PC-3 (cell line): Measurements from ENCODE around the gene ARHGEF16. TPM values are rescaled to one million over a fixed set of nuclear protein-coding genes. Genes with fewer than 3 reads are reported as not detected.

Experiments used
- ATAC-seq: fragments of 200-7000 bp; cut with Tn5 transposase; 2 replicates; pipeline ENCODE4 v1.9.1; 2020; ENCODE audit warnings: mild to moderate bottlenecking, moderate library complexity
- BruUV-seq: library from RNA; stranded (reverse); fragments of 400-500 nt; replicated peaks from 2 replicates; lab custom pipeline; 2021; lab: Mats Ljungman, UMichigan
- CTCF ChIA-PET: fragments of 300-600 bp; sonication (Branson Sonifier 250); formaldehyde crosslinking; loops from one replicate; lab custom pipeline; 2022; ENCODE audit warnings: antibody characterized with exemption; lab: Charles Lee
- POLR2A ChIA-PET: fragments of 300-600 bp; sonication (Branson Sonifier 250); formaldehyde crosslinking; loops from one replicate; lab custom pipeline; 2022; ENCODE audit warnings: antibody characterized with exemption; ENCODE audit not compliant: unreplicated experiment; lab: Charles Lee
- DNase-seq: peaks from one replicate; pipeline ENCODE4 v3.0.0-alpha.2; 2015
- H2AFZ ChIP-seq: fragments of 300-600 bp; sonication (generic); 2 replicates; pipeline ENCODE4 v1.6.0; 2016; ENCODE audit warnings: antibody characterized with exemption, low read length
- H3F3A ChIP-seq: fragments of 300-600 bp; sonication (generic); one replicate; pipeline ENCODE4 v1.6.0; 2017; ENCODE audit warnings: antibody characterized with exemption, low read length, control low read depth, mild to moderate bottlenecking; ENCODE audit not compliant: unreplicated experiment
- H3K27ac ChIP-seq: fragments of 300-600 bp; sonication (generic); 2 replicates; pipeline ENCODE4 v1.5.1; 2016; ENCODE audit warnings: mild to moderate bottlenecking, low read length
- H3K27me3 ChIP-seq: fragments of 300-600 bp; sonication (generic); 2 replicates; pipeline ENCODE4 v1.6.1; 2016; ENCODE audit warnings: low read length, mixed read lengths
- H3K36me3 ChIP-seq: fragments of 300-600 bp; sonication (generic); 2 replicates; pipeline ENCODE4 v1.6.1; 2016; ENCODE audit warnings: low read depth, mixed run types, low read length, mixed read lengths
- H3K4me1 ChIP-seq: fragments of 300-600 bp; sonication (generic); 2 replicates; pipeline ENCODE4 v1.5.1; 2016; ENCODE audit warnings: low read length; ENCODE audit not compliant: insufficient read depth
- H3K4me2 ChIP-seq: fragments of 300-600 bp; sonication (generic); 2 replicates; pipeline ENCODE4 v1.6.0; 2016; ENCODE audit warnings: low read length
- H3K4me3 ChIP-seq: fragments of 300-600 bp; sonication (generic); 2 replicates; pipeline ENCODE4 v1.5.1; 2016; ENCODE audit warnings: mild to moderate bottlenecking, low read length, mixed read lengths
- H3K79me2 ChIP-seq: fragments of 300-600 bp; sonication (generic); 2 replicates; pipeline ENCODE4 v1.6.1; 2017; ENCODE audit warnings: low read length, mixed read lengths
- H3K9ac ChIP-seq: fragments of 300-600 bp; sonication (generic); 2 replicates; pipeline ENCODE4 v1.6.0; 2016; ENCODE audit warnings: mild to moderate bottlenecking, low read length
- H3K9me2 ChIP-seq: fragments of 300-600 bp; sonication (generic); replicated peaks from 2 replicates; pipeline ENCODE4 v1.6.1; 2016; ENCODE audit warnings: mixed run types, low read length, mixed read lengths
- H3K9me3 ChIP-seq: fragments of 300-600 bp; sonication (generic); 2 replicates; pipeline ENCODE4 v1.6.1; 2016; ENCODE audit warnings: low read length, mixed read lengths
- H4K20me1 ChIP-seq: fragments of 300-600 bp; sonication (generic); 2 replicates; pipeline ENCODE4 v1.6.1; 2016; ENCODE audit warnings: low read length, mixed read lengths
- CTCF ChIP-seq: fragments of 300-600 bp; sonication (generic); conservative IDR thresholded peaks from 2 replicates; pipeline ENCODE4 v1.5.1; 2017; ENCODE audit warnings: antibody characterized with exemption, low read depth, mild to moderate bottlenecking, low read length
- EZH2 ChIP-seq: fragments of 300-600 bp; sonication (generic); IDR thresholded peaks from one replicate; pipeline ENCODE4 v1.6.1; 2017; ENCODE audit warnings: antibody characterized with exemption, mild to moderate bottlenecking, low read length; ENCODE audit not compliant: unreplicated experiment
- EZH2phosphoT487 ChIP-seq: fragments of 300-600 bp; sonication (generic); IDR thresholded peaks from 2 replicates; pipeline ENCODE4 v1.6.1; 2018; ENCODE audit warnings: mild to moderate bottlenecking, antibody characterized with exemption, low read length, borderline replicate concordance
- intact Hi-C: fragments of 100-400 bp; cut with micrococcal nuclease; formaldehyde crosslinking; loops from 2 replicates; pipeline ENCODE4 v1.9.0; 2023
- total RNA-seq: library from RNA; depleted of rRNA; stranded (reverse); fragments of >200 nt; gene quantifications from 2 replicates; pipeline ENCODE4 v1.2.3, GENCODE V29; 2014

ARHGEF16 gene
- total RNA-seq, 1 experiment from 2014 or later = 54.3 TPM

- ATAC-seq = no peak
- intact Hi-C loops = no loop called here
- BruUV-seq = no TSS peak
Observed at GRCh38 chr1:3511856-3512255, 57.4 kb downstream of the ARHGEF16 start.

GRCh38 chr1:3514404-3514803 lies 59.9 kb downstream of the ARHGEF16 start:
- intact Hi-C loops = no loop called here
- no peaks in the 10 kb centered on the region for H3K79me2 ChIP-seq
- no peak overlapping the region for H3K4me2 ChIP-seq
- ChIA-PET CTCF (no interaction called here), POLR2A (no interaction called here)
- no peak for TF ChIP-seq CTCF
- no peak for TF ChIP-seq EZH2
- no peak for TF ChIP-seq EZH2phosphoT487
- H4K20me1 ChIP-seq = no peaks in the 10 kb centered on the region
- no peak for DNase-seq
- H2AFZ ChIP-seq = no peak overlapping the region
- H3K4me1 ChIP-seq = no peaks in the 10 kb centered on the region
- H3K4me3 ChIP-seq = no peak overlapping the region
- H3K36me3 ChIP-seq = no peaks in the 10 kb centered on the region
- no peaks in the 10 kb centered on the region for H3F3A ChIP-seq
- H3K9me2 ChIP-seq = no peaks in the 10 kb centered on the region
- no TSS peak for BruUV-seq
- no peak overlapping the region for H3K27ac ChIP-seq
- ATAC-seq = no peak
- no peak overlapping the region for H3K9ac ChIP-seq
- no peaks in the 10 kb centered on the region for H3K27me3 ChIP-seq
- H3K9me3 ChIP-seq = no peaks in the 10 kb centered on the region

More at GRCh38 chr1:3511856-3512255, 57.4 kb downstream of the ARHGEF16 start:
- H3K27ac ChIP-seq = no peak overlapping the region
- no peaks in the 10 kb centered on the region for H3K4me1 ChIP-seq
- no peaks in the 10 kb centered on the region for H3K9me3 ChIP-seq
- H4K20me1 ChIP-seq = no peaks in the 10 kb centered on the region
- H3K4me3 ChIP-seq = no peak overlapping the region
- H3K9me2 ChIP-seq = no peaks in the 10 kb centered on the region
- TF ChIP-seq CTCF (no peak), EZH2 (no peak), EZH2phosphoT487 (no peak)
- no peak for DNase-seq
- CTCF ChIA-PET = no interaction called here
- no peak overlapping the region for H3K4me2 ChIP-seq
- H3K9ac ChIP-seq = no peak overlapping the region
- POLR2A ChIA-PET = no interaction called here
- H3K79me2 ChIP-seq = no peaks in the 10 kb centered on the region
- no peak overlapping the region for H2AFZ ChIP-seq
- H3K36me3 ChIP-seq = no peaks in the 10 kb centered on the region
- no peaks in the 10 kb centered on the region for H3K27me3 ChIP-seq
- H3F3A ChIP-seq = no peaks in the 10 kb centered on the region

- Histone ChIP-seq H4K20me1 (no peaks in the 10 kb centered on the region), H3K27ac (no peak overlapping the region), H3K9me2 (no peaks in the 10 kb centered on the region), H3K9me3 (no peaks in the 10 kb centered on the region), H3K79me2 (no peaks in the 10 kb centered on the region), H3K4me2 (no peak overlapping the region), H3K4me1 (no peaks in the 10 kb centered on the region), H3F3A (no peaks in the 10 kb centered on the region), H3K27me3 (no peaks in the 10 kb centered on the region), H3K4me3 (no peak overlapping the region), H2AFZ (no peak overlapping the region), H3K9ac (no peak overlapping the region), H3K36me3 (no peaks in the 10 kb centered on the region)
- DNase-seq = no peak
- ATAC-seq = no peak
- BruUV-seq = no TSS peak
- POLR2A ChIA-PET = no interaction called here
- CTCF ChIA-PET = no interaction called here
- no peak for TF ChIP-seq CTCF
- no peak for TF ChIP-seq EZH2phosphoT487
- no peak for TF ChIP-seq EZH2
- intact Hi-C loops = no loop called here
Observed at GRCh38 chr1:3515272-3515671, 60.8 kb downstream of the ARHGEF16 start.
